ENCODE results near the gene CYP2F1.
"Not testable (repeated sequence)": the region's sequence is repeated elsewhere in the genome, so short reads cannot be mapped to it uniquely, and the experiment has no call there.

The CYP2F1 gene

DNA sequence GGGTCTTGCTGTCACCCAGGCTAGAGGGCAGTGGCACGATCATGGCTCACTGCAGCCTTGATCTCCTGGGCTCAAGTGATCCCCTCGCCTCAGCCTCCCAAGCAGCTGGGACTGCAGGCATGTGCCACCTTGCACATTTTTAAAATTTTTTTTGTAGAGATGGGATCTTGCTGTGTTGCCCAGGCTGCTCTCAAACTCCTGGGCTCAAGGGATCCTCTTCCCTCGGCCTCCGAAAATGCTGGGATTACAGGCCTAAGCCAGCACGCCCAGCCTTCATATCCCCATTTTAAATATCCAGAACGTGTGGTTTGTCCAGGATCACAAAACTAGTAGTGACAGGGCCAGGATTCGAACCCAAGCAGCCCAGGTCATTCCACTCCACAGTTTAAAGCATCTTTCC is 13.1 kb downstream of the CYP2F1 start:
- DNase-seq (ENCODE audit: low spot score) = not testable (repeated sequence)

DNA sequence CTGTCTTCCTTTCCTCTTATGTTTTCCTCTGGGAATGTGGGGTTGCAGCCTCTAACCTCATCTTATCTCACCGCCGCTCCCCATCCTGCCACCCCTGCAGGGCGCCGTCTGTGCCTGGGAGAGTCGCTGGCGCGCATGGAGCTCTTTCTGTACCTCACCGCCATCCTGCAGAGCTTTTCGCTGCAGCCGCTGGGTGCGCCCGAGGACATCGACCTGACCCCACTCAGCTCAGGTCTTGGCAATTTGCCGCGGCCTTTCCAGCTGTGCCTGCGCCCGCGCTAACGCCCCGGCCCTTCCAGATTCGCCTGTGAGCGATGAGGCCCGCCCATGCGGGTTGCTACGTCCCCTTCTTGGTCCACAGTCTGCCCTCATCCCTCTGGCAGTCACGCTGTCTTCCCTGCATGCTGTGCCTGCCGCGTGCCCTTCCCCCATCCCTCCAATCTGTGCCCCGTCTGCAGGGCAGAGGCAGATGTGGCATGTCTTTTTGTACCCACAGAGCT is 13.6 kb downstream of the CYP2F1 start:
- DNase-seq (ENCODE audit: low spot score) = peak; percentile 80

DNA sequence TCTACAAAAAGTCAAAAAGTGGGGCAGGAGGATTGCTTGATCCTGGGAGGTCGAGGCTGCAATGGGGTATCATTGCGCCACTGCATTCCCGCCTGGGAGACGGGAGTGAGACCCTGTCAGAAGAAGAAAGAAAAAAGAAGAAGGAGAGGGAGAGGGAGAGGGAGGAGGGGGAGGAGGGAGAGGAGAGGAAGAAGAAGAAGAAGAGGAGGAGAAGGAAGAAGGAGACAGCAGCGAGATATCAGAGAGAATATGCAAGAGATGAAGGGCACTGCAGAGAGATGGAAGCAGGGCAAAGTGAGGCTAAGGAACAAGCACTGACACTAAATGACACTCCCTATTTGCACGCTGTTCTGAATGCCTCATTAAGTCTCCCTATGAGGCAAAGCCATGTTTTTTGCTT is 14.5 kb downstream of the CYP2F1 start:
- DNase-seq (ENCODE audit: low spot score) = no peak

DNA sequence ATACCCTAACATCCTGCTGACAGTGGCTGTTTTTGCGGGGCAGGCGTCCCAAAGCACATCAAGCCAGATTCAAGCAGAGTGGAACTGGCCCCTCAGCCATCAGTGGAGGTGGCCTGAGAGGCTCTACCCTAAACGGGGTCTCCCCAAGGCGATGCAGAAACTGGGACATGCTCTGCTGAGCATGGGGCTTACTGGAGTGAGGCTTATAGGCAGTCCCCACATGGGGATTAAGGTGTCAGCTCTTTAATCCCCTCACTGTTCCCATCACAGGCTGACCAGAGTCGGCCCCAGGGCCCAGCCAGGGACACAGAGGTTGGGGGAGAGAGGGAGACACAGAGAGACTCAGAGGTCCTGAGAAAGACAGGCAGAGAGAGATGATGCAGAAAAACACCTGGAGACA is 17.0 kb downstream of the CYP2F1 start:
- DNase-seq (ENCODE audit: low spot score) = no peak

DNA sequence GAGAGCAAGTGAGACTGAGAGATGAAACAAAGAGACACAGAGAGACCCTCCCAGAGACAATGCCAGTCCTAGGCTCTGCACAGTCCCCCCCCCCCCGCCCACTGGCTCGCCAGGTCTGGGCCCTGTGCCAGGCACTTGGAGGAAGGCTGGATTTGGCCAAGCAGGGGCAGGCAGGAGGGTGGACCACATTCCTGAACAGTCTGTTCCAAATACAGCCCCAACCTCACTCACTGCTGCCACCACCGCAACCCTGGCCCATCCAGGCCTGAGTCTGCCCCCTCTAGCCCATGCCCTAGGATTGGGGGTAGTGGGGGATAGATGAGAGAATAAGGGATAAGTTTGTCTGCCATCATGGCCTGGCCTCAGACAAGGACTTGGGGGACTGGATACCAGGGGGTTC is 19.0 kb downstream of the CYP2F1 start:
- no peak for DNase-seq (ENCODE audit: low spot score)

DNA sequence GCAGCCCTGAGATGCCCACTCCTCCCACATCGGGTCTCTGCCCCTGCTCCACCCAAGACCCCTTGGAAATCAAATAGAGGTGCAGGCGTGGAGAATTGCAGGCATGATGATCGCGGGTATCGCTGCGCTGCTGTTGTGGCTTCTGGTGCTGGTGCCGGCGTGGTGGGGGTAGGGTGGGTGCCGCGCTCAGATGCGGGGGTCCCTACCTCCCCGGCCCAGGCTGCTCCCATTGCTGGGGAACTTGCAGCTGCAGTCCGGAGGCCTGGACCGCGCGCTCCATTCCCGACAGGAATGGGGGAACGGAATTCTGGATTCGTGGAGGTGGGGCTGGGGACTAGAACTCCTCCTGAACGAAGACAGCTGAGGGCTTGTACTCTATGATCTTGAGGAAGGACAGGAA is 20.4 kb downstream of the CYP2F1 start:
- no peak for DNase-seq (ENCODE audit: low spot score)

DNA sequence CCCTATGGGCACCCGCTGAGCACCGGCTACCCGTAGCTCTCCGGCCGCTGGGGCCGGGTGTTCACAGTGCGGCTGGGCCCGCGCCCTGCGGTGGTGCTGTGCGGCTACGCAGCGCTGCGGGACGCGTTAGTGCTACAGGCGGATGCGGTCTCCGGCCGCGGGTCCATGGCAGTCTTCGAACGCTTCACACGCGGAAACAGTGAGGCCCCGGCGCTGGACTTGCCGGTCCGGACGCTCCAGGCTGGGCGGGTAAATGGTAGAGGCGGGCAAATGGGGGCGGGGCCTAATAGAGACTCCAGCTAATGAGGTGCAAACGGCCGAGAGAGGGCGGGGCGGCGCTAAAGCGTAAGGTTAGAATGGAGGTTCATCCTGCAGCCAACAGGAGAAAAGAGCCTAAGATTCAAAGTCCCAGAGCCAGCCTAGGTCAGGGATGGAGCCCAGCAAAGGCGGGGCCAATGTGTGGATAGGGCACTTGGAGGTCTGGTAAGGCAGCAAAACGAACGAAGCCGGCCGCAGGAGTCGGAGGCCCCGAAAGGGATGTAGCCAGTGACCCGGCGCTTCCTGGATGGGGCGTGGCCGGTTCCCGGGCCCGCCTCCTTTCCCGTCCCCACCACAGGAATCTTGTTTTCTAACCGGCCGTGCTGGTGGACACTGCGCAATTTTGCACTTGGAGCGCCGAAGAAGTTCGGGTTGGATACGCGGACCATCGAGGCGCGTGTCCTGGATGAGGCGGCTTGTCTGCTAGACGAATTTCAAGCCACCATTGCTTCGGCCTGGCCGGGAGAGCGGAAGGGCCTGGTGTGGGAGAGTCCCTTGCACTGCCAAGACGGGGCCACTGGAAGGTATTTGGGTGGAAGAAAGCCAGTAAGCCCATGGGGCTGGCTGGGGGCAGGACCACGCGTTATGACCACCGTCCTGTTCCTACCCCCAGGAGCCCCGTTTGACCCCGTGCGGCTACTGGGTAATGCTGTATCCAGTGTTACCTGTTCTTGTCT is 21.5 kb downstream of the CYP2F1 start:
- peak; percentile 76 for DNase-seq (ENCODE audit: low spot score)

DNA sequence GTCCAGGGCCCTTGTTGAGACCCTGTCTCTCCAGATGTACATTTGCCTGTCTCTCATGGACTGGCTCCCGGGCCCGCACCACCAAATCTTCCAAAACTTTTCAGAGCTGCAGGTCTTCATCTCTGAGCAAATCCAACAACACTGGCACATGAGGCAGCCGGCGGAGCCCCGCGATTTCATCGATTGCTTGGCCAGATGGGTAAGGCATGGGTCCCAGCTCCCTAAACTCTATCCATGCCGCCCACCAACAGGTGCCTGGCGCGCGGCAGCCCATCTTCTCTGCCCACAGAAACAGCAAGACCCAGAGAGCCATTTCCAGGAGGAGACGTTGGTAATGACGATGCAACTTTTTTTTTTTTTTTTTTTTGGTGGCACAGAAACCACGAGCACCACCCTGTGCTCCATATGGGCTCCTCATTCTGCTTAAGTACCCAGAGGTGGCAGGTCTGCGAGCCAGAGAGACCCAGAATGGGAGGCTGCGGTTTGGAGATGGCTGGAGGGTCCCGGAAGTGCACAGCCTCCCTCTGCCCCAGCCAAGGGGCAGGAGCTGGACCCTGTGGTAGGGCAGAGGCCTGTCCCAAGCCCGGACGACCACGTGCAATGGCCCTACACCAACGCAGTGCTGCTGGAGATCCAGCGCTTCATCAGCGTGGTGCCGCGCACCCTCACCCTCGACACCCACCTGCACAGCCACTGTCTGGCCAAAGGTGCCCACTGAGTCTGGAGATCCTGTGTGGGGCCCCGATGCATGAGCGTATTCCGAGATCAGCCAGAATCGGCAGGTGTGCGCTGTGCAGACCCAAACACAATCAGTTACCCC is 22.6 kb downstream of the CYP2F1 start:
- DNase-seq (ENCODE audit: low spot score) = no peak

DNA sequence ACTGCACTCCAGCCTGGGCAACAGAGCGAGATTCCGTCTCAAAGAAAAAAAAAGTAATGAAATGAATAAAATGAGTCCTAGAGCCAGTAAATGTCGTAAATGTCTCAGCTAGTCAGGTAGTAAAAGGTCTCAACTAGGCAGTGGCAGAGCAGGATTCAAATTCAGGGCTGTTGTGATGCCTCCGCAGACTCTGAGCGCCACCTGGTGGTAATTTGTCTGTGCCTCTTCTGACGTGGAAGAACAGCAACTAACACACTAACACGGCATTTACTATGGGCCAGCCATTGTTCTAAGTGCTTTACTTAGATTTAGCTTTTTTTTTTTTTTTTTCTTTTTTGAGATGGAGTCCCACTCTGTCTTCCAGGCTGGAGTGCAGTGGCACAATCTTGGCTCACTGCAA is 30.2 kb downstream of the CYP2F1 start:
- no peak for DNase-seq (ENCODE audit: low spot score)

DNA sequence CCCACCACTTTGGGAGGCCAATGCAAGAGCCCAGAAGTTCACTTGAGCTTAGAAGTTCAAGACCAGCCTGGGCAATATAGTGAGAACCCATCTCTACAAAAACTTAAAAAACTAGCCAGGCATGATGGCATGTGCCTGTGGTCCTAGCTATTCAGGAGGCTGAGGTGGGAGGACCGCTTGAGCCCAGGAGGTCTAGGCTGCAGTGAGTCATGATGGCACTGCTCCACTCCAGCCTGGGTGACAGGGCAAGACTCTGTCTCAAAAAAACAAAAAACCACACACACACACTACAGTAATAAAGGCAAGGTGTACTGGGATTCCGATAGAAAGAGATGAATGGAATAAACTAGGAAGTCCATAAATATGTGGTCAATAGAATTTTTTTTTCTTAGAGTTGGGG is 35.6 kb downstream of the CYP2F1 start:
- DNase-seq (ENCODE audit: low spot score) = no peak

DNA sequence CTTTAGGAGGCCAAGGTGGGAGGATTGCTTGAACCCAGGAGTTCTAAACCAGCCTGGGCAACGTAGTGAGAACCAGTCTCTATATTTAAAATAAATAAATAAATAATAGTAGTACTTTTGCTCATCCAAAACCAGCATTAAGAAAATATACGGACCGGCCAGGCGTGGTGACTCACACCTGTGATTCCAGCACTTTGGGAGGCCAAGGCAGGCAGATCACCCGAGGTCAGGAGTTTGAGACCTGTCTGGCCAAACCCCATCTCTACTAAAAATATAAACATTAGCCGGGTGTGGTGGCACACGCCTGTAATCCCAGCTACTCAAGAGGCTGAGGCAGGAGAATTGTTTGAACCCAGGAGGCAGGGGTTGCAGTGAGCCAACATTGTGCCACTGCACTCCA is 36.8 kb downstream of the CYP2F1 start:
- DNase-seq (ENCODE audit: low spot score) = not testable (repeated sequence)

DNA sequence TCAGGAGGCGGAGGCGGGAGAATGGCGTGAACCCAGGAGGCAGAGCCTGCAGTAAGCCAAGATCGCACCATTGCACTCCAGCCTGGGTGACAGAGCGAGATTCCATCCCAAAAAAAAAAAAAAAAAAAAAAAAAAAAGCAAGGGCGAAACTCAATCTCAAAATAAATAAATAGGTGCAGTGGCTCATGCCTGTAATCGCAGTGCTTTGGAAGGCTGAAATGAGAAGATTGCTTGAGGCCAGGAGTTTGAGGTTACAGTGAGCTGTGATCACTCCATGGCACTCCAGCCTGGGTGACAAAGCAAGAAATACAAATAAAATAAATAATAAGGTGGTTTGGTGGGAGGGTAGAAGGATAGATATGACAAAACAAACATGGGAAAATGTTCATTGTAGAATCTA is 39.8 kb downstream of the CYP2F1 start:
- no peak for DNase-seq (ENCODE audit: low spot score)

DNA sequence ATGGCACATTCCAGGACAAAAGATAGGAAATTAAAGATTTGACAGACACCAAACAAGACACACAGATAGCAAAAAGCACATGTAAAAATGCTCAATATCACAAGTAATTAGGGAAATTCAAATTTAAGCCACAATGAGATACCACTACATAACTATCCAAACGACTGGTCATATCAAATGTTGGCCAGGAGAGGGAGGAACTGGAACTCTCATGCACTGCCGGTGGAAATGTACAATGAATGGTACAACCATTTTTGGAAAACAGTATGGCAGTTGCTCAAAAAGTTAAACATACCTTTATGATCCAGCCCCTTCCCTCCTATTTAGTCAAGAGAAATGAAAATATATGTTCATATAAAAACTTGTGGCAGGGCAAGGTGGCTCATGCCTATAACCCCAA is 42.0 kb downstream of the CYP2F1 start:
- no peak for DNase-seq (ENCODE audit: low spot score)

DNA sequence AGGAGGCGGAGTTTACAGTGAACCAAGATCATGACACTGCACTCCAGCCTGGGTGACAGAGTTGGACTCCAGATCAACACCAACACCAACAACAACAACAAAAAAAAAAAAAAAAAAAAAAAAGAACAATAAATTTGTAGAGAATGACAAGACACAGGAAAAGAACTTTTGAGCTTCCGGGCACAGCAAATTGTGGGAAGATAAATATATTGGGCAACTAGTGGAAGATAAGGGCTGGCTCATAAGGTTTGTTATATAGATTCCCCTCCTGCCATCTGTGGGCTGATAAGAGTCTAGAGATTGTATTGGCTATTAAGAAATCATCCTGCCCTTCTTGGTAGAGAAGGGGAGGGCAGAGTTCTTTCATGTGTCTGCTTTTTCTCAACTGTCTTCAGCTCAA is 45.6 kb downstream of the CYP2F1 start:
- DNase-seq (ENCODE audit: low spot score) = no peak

DNA sequence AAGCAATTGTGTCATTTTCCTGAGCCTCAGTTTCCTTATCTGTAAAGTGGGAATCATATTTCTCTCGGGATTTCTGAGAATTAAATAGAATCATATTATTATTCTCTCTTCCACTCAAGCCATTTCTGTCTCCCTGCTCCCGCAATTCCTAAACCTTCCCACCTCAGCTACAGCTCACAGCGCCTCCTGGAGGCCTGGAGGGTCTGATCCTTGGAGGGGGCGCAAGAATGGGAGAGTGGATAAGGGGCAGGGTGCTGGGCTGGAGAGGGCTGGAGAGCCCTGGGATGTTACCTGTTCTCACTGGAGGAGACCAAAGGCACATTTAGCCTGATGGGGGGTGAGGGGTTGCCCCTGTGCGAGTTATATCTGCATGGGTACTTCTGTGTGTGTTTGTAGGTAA is 47.7 kb downstream of the CYP2F1 start:
- no peak for DNase-seq (ENCODE audit: low spot score)

DNA sequence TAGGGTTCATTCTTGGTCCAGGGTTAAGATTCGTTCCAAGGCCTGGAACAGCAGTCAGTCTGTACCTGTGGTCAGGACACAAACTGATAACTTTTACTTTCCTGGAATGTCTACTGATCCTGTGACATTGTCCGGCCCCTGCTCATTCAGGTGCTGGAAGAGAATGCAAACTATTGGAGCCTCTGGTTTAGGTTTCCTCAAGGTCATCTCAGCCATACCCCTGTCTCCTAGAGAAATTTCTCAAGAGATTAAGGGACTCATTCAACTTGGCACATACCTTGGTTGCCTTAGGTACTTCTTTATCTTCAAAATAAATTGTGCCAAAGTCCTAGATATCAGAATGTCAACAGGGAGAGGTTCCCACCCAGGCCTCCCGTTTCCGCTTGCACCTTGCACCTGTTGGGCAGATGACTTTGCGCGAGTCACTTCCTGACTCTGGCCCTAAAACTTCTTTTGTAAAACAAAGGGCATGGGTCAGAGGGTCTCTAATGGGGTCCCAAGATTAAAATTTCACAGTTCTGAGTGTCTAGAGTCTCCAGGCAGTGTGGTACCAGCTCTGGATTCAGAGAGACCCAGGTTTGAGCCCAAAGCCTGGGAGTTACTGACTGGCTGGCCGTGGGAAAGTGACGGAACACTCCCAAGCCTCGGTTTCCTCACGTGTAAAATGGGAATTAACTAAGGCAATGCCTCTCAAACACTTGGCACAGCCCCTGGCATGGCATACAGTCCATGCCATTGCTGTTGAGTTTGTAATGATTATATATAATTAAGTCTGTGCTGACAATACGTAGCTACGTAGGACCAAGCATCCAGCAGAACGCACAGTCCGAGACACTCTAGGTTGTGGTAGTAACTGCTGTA is 52.9 kb downstream of the CYP2F1 start:
- no peak for DNase-seq (ENCODE audit: low spot score)

DNA sequence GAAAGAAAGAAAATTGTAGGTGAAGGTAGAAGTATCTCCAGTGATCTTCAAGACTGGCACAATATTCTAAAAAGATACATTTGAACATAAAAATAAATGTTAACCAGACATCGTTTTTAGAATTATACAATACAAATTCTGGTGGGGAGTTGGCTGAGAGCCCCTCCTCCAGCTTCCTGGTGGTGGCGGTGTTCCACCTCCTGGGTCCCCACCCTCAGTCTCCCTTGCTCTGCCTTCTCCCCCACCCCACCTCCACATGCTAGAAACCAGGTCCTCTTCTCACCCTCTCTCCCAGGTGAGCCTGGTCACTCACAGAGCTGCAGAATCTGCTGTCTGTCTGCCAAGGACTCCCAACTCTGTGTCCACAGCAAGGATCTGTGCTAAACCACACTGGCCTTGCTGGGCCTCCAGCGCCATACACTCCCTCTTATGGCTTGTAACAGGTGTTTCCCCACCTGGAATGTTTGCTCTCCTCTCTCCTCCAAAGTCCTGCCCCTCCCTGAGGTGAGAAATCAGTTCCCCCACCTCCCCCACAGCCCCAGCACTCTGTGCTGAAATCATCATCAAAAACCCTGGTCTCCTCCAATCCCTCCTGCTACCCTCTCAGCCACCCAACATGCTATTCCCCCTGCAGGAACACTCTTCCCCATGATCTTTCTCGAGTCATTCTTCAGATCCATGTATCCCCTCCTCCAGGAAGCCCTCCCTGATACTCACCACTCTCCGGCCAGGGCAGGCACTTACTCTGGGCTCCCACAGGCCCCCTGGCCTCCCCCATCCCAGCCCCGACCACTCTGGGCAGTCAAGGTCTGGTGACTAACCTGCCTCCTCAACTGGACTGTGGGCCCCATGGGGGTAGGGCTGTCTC is 58.3 kb downstream of the CYP2F1 start:
- no peak for DNase-seq (ENCODE audit: low spot score)

DNA sequence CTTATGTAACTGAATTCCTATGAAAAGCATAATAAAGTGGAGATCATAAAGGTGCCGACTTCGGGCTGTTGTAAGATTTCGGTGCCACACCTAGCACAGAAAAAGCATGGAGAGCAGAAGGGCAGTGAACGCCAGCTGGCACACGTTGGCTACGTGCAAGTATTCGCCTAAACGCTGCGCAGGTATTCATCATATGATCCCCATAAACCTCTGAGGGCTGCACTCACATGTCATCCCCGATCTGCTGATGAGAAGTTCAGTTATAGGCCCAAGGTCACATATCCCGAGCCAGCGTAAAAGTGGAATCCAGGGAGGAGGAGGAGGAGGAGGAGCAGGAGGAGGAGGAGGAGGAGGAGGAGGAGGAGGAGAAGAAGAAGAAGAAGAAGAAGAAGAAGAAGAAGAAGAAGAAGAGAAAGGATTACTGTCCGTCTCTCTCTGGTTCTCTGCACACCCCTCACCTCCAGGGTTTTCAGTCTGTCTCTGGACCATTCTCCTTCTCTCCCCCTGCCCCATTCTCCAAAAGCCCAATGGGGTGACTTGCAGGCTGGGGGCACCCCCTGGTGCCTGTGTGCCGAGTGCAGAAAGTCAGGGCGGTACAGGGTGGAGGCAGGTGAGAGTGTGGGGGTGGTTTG is 60.2 kb downstream of the CYP2F1 start:
- DNase-seq (ENCODE audit: low spot score) = no peak

DNA sequence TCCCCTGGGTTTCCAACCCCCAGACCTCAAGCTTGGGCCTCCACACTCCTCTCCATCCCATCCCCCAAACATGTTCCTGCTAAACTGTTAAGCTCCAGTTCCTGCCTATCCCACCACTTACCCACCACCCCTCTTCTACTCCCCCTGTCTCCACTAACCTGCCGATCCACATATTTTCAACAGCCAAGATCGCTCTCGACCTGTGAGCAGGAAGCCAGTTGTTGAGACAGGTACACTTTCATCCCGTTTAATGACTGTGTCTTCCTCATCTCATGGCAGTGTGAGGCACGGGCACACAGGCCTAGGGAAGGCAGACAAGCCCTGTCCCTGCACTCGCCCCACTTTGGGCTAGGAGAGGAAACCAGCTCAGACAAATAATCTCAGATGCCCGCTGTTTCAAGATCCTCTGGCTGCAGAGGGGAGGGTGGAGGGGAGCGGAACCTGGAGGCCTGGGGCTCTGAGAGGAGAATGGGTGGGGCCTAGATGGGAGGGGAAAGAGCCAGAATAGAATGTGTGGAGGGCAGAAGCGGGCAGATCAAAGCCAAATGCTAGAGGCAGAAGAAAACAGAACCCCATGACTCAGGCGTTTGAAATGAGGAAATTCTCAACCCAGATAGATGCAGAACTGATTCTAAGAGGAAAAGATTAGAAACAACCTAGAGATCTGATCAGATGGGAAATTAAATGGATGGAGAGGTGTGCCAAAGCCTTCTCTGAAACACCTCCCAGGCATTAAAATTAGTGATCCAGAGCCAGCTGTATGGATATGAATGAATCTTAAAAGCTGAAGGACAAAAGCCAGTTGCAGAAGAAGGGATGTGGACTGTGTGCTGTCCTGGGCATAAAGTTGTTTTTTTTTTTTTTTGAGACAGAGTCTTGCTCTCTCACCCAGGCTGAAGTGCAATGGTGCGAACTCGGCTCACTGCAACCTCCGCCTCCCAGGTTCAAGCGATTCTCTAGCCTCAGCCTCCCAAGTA is 61.9 kb downstream of the CYP2F1 start:
- no peak for DNase-seq (ENCODE audit: low spot score)

Measured in left forelimb (tissue), 1 donor.